ENCODE measurements around the gene CCL14. TPM values are rescaled to one million over a fixed set of nuclear protein-coding genes. Genes with fewer than 3 reads are reported as not detected.
A peak's percentile ranks its signal among the peaks of the same experiment; 100 is the strongest.

Gene CCL14
- total RNA-seq, result 1 to 10 TPM; 6.0 to 9.9 TPM

DNA sequence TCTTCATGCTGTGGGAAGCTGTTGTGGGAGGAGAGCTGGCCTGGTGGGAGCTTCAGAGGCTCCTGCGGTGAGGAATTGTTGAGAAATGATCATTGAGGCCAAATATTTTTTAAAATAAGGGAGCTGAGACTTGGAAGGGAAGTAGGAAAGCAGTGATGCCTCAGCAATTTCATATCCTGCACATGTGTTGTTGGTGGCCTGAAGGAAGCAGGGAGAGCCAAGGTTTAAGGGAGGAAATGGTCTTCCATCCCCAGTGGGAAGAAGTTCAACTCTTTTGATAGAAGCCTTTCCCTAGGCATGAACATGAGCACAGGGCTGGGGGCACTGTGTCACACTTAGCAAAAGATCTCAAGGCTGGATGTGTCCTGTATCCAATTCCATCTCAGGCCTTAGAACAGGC lies at the start of gene CCL14:
Gene CCL14, minus strand, starts transcription at position 87 of the 400 bp plus-strand sequence. Its CDS starts 80 bp downstream, at position 7.
- no peaks in the 10 kb centered on the region for H3K36me3 ChIP-seq (replicated peaks in 1 of 2; ENCODE audit: insufficient read depth in 1 of 2, low read depth in 2 of 2)
- no peak within 1 kb of the TSS for H3K4me3 ChIP-seq
- DNase-seq (peak in 1 of 4 donors; percentile 6), ATAC-seq (peak; percentile 24)
- intact Hi-C loops (cut with DNase I), result no loop called here
- H3K4me1 ChIP-seq, result peaks cover 4% of the 10 kb centered on the region
- TF ChIP-seq POLR2A (IDR thresholded peaks at IDR 0.05), result no peak
- TF ChIP-seq, protein P1, sequence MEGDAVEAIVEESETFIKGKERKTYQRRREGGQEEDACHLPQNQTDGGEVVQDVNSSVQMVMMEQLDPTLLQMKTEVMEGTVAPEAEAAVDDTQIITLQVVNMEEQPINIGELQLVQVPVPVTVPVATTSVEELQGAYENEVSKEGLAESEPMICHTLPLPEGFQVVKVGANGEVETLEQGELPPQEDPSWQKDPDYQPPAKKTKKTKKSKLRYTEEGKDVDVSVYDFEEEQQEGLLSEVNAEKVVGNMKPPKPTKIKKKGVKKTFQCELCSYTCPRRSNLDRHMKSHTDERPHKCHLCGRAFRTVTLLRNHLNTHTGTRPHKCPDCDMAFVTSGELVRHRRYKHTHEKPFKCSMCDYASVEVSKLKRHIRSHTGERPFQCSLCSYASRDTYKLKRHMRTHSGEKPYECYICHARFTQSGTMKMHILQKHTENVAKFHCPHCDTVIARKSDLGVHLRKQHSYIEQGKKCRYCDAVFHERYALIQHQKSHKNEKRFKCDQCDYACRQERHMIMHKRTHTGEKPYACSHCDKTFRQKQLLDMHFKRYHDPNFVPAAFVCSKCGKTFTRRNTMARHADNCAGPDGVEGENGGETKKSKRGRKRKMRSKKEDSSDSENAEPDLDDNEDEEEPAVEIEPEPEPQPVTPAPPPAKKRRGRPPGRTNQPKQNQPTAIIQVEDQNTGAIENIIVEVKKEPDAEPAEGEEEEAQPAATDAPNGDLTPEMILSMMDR (IDR thresholded peaks at IDR 0.05), result no peak
- H3K27ac ChIP-seq, result no peak within 1 kb of the TSS
- no peaks in the 10 kb centered on the region for H3K9me3 ChIP-seq
- WGBS, 2 donors, result 84 to 100% methylated on average over 1 of the region's 1 CpG
- no peaks in the 10 kb centered on the region for H3K27me3 ChIP-seq

DNA sequence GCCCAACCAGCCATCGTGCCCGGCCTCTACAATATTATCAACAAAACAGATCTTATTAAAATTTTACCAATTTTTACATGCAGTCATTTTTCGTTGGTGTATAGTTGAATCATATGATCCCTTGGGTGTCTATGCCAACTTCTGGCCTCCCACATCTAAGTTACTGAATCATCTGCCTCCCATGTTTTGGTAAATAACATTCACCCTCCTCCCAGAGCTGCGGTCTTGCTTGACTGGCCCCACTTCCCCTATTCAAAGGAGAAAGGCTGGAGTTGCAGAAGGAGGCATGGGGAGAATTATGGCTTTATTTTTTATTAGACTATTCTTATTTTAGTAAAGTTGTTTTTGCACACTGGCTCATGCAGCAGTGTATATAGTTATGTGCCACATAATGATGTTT lies 49.7 kb upstream of the CCL14 start:
- WGBS, 2 donors, result 80 to 87% methylated on average over 4 of the region's 4 CpGs
- no peak for ATAC-seq

GRCh38 chr17:36034127-36034526 lies 47.6 kb upstream of the CCL14 start:
- TF ChIP-seq, protein P1 (IDR thresholded peaks at IDR 0.05), result no peak
- TF ChIP-seq POLR2A (IDR thresholded peaks at IDR 0.05), result no peak
- DNase-seq (no peak), ATAC-seq (no peak)
- 8 to 10% methylated on average over 3 of the region's 3 CpGs for WGBS, 2 donors
- no peaks in the 10 kb centered on the region for H3K4me1 ChIP-seq
- intact Hi-C loops (cut with DNase I), result no loop called here
- H3K36me3 ChIP-seq (replicated peaks in 1 of 2; ENCODE audit: insufficient read depth in 1 of 2, low read depth in 2 of 2), result no peaks in the 10 kb centered on the region
- no peaks in the 10 kb centered on the region for H3K9me3 ChIP-seq
- no peak overlapping the region for H3K4me3 ChIP-seq
- H3K27ac ChIP-seq, result no peak overlapping the region
- H3K27me3 ChIP-seq, result no peaks in the 10 kb centered on the region

More for the DNA sequence above, 49.7 kb upstream of the CCL14 start:
- DNase-seq, result peak in 1 of 4 donors; percentile 15
- intact Hi-C loops (cut with DNase I), result no loop called here
- no peak overlapping the region for H3K27ac ChIP-seq
- H3K36me3 ChIP-seq (replicated peaks in 1 of 2; ENCODE audit: insufficient read depth in 1 of 2, low read depth in 2 of 2), result no peaks in the 10 kb centered on the region
- no peak overlapping the region for H3K4me3 ChIP-seq
- no peaks in the 10 kb centered on the region for H3K27me3 ChIP-seq
- no peaks in the 10 kb centered on the region for H3K9me3 ChIP-seq
- TF ChIP-seq, protein P1 (IDR thresholded peaks at IDR 0.05), result no peak
- no peak for TF ChIP-seq POLR2A (IDR thresholded peaks at IDR 0.05)
- H3K4me1 ChIP-seq, result no peaks in the 10 kb centered on the region

DNA sequence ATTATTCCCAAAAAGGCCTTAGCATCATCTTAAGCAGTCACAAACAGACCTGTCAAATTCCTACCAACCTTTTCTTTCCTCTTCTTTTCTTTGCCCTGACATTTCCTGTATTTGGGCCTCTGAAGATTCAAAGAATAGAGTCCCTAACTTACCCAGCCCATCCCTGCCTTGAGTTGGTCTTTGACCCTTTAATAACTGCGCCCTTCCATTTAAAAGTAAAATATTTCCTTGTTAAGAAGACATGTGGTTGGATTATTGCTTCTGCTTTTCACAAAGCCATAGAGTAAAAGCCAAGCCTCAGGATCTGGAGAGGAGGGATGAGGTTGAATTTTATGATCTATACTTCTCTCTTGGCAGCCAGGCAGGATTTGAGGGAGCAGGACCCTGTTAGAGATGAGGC lies 44.4 kb upstream of the CCL14 start:
- Histone ChIP-seq H3K36me3 (replicated peaks in 1 of 2; ENCODE audit: insufficient read depth in 1 of 2, low read depth in 2 of 2) (no peaks in the 10 kb centered on the region), H3K27ac (no peak overlapping the region), H3K4me1 (no peaks in the 10 kb centered on the region), H3K27me3 (no peaks in the 10 kb centered on the region), H3K9me3 (no peaks in the 10 kb centered on the region), H3K4me3 (no peak overlapping the region)
- WGBS, 2 donors, result 81 to 96% methylated on average over 1 of the region's 1 CpG
- DNase-seq (no peak), ATAC-seq (no peak)
- no peak for TF ChIP-seq POLR2A (IDR thresholded peaks at IDR 0.05)
- TF ChIP-seq, protein P1 (IDR thresholded peaks at IDR 0.05), result no peak
- intact Hi-C loops (cut with DNase I), result no loop called here

- Histone ChIP-seq H3K27me3 (no peaks in the 10 kb centered on the region), H3K36me3 (replicated peaks in 1 of 2; ENCODE audit: insufficient read depth in 1 of 2, low read depth in 2 of 2) (no peaks in the 10 kb centered on the region), H3K9me3 (no peaks in the 10 kb centered on the region), H3K27ac (no peak overlapping the region), H3K4me1 (peaks cover 13% of the 10 kb centered on the region), H3K4me3 (no peak overlapping the region)
- intact Hi-C loops (cut with DNase I), result no loop called here
- 40 to 54% methylated on average over 4 of the region's 4 CpGs for WGBS, 2 donors
- DNase-seq (no peak), ATAC-seq (no peak)
- TF ChIP-seq, protein P1 (IDR thresholded peaks at IDR 0.05), result no peak
- TF ChIP-seq POLR2A (IDR thresholded peaks at IDR 0.05), result no peak
These were observed 41.2 kb upstream of the CCL14 start for GRCh38 chr17:36027761-36028160.
